ENCODE results near the gene ATP8B4.
A peak's percentile ranks its signal among the peaks of the same experiment; 100 is the strongest.
"Not testable (repeated sequence)": the region's sequence is repeated elsewhere in the genome, so short reads cannot be mapped to it uniquely, and the experiment has no call there.

Gene ATP8B4

GRCh38 chr15:50119063-50120040, at the start of gene ATP8B4:
TSS of gene ATP8B4 (minus strand) at chr15:50119233. CDS start at chr15:50106966, 12,267 bp downstream.
- DNase-seq: no peak

GRCh38 chr15:50168379-50168778, 49.3 kb upstream of the ATP8B4 start:
- no peak for DNase-seq

- DNase-seq: no peak
These were observed 48.1 kb upstream of the ATP8B4 start for GRCh38 chr15:50167110-50167509.

- DNase-seq: no peak
These were observed 47.2 kb upstream of the ATP8B4 start for GRCh38 chr15:50166216-50166615.

GRCh38 chr15:50164458-50164857, 45.4 kb upstream of the ATP8B4 start:
- no peak for DNase-seq

GRCh38 chr15:50163719-50164410, 44.8 kb upstream of the ATP8B4 start:
- DNase-seq: no peak

- no peak for DNase-seq
These were observed 44.1 kb upstream of the ATP8B4 start for GRCh38 chr15:50162969-50163718.

- not testable (repeated sequence) for DNase-seq
These were observed 39.2 kb upstream of the ATP8B4 start for GRCh38 chr15:50158236-50158635.

GRCh38 chr15:50151476-50151875, 32.4 kb upstream of the ATP8B4 start:
- DNase-seq: no peak

- no peak for DNase-seq
These were observed 31.8 kb upstream of the ATP8B4 start for GRCh38 chr15:50150851-50151250.

GRCh38 chr15:50150349-50150748, 31.3 kb upstream of the ATP8B4 start:
- no peak for DNase-seq

- DNase-seq: no peak
These were observed 30.1 kb upstream of the ATP8B4 start for GRCh38 chr15:50149090-50149489.

- DNase-seq: no peak
These were observed 29.4 kb upstream of the ATP8B4 start for GRCh38 chr15:50148362-50148963.

- no peak for DNase-seq
These were observed 27.6 kb upstream of the ATP8B4 start for GRCh38 chr15:50146632-50147031.

- peak in 1 of 2 experiments; percentile 7 for DNase-seq
These were observed 26.4 kb upstream of the ATP8B4 start for GRCh38 chr15:50145451-50145872.

GRCh38 chr15:50144341-50145120, 25.5 kb upstream of the ATP8B4 start:
- DNase-seq: no peak

GRCh38 chr15:50143255-50143860, 24.3 kb upstream of the ATP8B4 start:
- no peak for DNase-seq

- DNase-seq: no peak
These were observed 22.8 kb upstream of the ATP8B4 start for GRCh38 chr15:50141856-50142255.

GRCh38 chr15:50140983-50141382, 21.9 kb upstream of the ATP8B4 start:
- no peak for DNase-seq

GRCh38 chr15:50140098-50140497, 21.1 kb upstream of the ATP8B4 start:
- no peak for DNase-seq

- DNase-seq: no peak
These were observed 19.4 kb upstream of the ATP8B4 start for GRCh38 chr15:50138391-50138790.
